ENCODE data around the gene LATS2.

Gene LATS2

DNA sequence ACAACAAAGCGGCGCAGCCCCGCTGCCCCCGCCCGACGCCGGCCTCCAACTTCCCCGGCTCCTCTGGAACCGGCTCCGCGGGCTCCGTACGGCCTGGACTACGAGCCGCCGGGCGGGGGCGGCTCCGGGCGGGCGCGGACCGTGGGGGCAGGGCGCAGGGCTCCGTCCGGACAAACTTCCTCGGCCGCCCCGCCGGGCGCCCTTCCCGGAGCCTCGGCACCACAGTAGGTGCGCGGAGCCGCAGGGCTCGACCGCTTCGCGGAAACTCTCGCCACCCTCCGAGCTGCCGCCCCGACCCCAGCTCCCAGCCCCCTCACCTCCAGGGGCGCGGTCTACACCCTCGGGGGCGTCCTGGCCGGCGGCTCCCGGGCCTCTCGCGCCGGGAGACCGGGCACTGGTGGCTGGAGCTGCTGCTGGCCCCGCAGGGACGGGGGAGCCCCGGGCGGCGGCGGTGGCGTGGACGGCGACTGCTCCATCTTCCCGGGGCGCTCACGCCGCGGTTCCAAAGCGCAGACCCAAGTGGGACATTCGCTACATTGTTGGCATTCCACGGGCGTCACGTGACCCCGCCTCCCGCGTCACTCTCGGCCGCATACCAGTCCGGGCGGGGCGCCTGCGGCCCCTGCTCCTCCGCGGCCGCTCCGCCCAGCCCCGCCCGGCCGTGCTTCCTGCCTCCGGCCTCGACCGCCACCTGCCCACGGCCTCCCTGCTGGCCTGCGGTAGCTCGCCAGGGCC, at the start of gene LATS2:
LATS2 (minus strand) TSS at position 558 of the 735 bp plus-strand sequence. CDS start 15,560 bp downstream, outside the sequence.
- DNase-seq (ENCODE audit: low read depth in 2 of 2), result peak; percentile 54 to 56

DNA sequence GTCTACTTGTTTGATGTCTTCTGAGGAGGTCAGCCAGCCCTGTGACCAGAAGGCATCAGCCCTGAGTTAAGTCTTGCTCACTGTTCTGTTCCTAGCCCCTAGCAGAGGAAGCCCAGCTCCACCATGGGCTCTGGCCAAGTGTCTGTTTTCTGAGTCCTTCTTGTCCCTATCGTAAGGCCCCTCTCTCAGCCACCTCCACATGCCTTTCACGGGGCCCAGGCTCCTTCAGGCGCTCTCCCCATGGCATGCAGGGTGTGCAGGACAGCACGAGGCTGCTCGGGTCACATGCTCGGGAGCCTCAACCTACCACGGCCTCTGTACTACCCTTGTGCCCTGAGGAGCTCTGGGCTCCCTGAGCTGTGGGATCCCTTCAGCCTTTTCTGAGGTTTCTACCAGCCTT, 47.8 kb upstream of the LATS2 start:
- DNase-seq (ENCODE audit: low read depth in 2 of 2), result no peak

DNA sequence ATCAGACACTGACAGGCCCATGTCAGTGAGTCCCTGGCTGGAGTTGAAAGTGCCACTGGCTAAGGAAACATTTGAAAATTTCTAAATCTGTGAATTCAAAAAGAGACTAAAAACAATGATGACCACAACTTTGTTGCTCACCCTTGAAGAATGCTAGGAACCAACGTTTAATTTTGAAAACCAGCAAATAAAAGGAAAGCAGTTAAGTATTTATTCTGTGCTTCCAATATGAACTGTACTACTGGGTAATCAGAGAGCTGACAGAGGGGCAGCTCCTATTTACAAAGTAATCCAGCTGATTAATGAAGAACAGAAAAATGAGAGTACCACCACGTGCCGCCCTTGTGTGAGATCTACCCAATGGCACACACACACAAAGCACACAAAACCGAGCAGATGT, 44.7 kb upstream of the LATS2 start:
- DNase-seq (ENCODE audit: low read depth in 2 of 2), result no peak

DNA sequence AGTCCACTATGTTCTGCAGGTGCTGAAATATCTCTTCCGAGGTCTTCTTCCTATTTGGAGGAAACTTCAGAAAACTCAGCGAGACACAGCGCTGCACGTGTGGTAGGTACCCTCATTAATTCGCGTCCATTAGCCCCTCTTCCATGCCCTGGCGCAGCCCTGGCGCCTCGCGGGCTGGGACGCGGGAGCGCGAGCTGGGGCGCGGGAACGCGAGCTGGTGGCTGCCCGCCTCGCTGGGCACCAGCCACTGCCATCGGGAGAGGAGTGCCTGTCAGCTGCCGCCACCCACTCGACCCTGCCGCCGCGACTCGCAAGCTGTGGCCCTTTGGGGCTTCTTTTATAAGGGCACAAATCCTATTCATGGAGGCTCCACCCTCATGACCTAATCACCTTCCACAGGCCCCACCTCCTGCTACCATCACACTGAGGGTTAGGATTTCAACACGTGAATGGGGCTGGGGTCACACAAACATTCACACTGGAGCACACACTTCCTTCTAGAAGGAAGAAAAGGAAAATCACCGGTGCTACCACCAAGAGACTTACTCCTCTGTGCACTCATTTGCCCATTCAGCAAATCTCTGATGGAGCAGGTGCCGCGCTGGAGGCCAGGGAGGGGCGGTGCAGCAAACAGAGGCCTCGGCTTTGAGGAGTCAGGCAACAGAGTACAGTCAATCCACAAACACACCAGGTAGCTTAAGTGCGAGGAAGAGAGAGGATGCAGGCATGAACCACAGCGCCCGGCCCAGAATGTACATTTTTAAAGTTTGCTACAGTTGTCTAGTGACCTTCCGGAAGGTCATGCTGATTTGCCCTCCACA, 43.0 kb upstream of the LATS2 start:
- DNase-seq (ENCODE audit: low read depth in 2 of 2), result no peak

DNA sequence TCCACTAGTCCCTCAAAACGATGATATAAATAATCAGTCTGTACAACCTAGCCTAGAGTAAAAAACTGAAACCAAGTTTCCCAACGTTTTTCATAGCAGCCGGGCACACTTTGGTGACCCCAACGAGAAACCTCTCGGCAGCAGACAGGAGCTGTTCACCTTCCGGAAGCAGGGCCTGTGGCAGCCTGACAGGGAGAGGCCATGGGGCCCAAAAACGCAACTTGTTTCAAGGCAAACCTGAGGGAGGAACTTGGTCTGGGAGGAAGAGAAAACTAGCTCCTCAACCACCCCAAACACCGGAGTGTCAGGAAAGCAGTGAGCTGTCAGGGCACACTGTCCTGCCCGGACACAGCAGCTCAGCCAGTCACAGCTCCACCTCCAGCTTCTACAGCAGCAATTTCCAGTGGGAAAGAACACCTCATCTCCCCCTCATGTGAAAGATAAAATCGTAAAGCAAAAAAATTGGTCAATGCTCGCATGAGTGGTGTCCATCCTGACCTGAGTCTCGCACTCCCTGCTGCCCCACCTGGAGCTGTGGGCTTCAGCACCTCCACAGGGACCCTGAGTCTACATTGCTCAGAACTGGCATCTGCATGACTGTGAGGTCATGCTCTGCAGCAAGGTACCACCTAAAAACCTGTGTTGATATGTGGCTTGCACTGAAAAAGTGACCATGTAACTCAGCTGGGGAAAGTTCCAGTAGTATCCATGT, 40.6 kb upstream of the LATS2 start:
- DNase-seq (ENCODE audit: low read depth in 2 of 2), result no peak

DNA sequence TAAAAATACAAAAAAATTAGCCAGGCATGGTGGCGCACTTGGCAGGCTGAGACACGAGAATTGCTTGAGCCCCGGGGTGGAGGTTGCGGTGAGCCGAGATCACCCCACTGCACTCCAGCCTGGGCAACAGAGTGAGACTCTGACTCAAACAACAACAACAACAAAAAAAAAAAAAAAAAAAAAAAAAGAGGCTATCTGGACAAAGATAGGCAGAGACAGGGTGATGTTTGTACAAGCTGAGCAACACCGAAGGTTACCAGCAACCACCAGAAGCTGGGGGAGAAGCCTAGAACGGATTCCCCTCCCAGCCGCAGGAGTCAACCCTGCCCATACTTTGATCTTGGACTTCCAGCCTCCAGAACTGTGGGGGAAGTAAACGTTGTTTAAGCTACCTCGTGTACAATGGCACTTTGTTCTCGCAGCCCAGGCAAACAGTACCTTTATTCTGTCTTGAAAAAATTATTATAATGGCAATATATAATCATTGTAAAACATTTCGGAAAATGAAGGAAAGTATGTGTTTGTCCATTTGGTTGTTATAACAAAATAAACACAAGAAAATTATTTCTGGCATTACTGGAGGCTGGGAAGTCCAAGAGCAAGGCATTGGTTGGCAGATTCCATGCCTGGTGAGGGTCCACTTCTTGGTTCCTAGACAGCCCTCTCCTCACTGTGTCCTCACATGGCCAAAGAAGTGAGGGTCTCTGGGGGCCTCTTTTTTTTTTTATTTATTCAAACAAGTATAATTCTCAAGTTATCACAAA, 39.8 kb upstream of the LATS2 start:
- no peak for DNase-seq (ENCODE audit: low read depth in 2 of 2)

DNA sequence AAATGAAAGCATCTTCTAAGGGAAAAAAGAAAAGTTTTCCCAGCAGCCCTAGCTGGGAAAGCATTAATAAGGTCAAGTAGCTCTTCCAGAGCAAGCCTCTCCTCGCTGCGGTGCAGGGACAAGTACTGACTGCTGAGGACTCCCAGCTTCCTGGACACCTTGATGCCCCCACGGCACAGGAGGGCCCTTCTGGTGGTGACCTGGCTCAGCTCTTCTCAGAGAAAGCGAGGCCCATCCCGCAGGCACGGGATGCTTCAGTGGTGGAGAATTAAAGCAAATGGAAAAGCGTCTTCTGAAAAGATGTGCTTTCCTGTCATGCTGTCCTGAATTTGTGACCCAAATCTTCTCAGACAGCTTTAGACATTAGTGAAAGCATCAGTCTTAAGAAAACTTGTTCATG, 38.8 kb upstream of the LATS2 start:
- no peak for DNase-seq (ENCODE audit: low read depth in 2 of 2)

DNA sequence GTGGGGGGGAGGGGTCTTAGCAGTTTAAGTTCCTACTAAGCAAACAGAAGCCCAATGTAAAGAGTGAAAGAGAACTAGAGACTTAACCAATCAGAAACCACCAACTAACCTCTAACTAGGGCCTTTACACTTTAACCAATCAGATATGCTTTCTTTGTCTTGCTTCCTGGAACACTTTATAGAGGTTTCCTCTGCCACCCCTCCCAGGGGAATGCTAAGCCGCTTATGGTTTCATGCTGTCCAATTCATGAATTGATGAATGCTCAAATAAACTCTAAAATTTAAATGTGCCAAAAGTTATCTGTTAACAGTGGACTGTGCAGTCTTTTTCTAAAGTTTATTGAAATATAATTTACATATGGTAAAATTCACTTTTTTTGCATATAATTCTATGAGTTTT, 33.9 kb upstream of the LATS2 start:
- no peak for DNase-seq (ENCODE audit: low read depth in 2 of 2)

DNA sequence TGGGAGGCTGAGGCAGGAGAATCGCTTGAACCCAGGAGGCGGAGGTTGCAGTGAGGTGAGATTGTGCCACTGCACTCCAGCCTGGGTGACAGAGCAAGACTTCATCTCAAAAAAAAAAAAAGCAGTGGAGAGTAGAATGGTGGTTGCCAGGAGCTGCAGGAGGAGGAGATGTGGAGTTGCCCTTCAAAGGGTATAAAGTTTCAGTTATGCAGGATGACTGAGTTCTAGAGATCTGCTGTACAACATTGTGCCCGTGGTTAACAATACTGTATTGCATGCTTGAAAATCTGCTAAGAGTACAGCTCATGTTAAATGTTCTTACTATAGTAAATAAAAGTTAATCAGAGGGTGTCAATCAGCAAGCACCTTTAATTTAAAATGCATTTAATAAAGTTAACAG, 28.4 kb upstream of the LATS2 start:
- no peak for DNase-seq (ENCODE audit: low read depth in 2 of 2)

DNA sequence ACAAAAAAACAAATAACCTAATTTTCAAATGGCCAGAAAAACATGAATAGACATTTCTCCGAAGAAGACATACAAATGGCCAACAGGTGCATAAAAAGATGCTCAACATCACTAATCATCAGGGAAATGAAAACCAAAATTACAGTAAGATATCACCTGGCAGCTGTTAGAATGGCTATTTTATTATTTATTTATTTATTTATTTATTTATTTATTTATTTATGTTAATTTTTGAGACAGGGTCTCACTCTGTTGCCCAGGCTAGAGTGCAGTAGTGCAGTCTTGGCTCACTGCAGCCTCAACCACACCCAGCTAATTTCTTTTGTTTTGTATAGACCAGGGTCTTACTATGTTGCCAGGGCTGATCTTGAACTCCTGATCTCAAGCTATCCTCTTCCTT, 27.1 kb upstream of the LATS2 start:
- no peak for DNase-seq (ENCODE audit: low read depth in 2 of 2)

DNA sequence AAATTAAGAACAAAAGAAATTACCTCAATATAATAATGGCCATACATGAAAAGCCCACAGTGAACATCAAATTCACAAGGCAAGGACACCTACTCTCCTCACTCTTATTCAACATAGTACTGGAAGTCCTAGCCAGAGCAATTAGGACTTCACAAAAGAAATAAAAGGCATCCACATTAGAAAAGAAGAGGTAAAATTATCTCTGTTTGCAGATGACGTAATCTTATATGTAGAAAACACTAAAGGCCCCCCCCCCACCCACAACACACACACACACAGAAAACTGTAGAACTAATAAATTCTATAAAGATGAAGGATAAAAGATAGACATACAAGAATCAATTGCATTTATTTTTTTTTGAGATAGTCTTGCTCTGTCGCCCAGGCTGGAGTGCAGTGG, 25.5 kb upstream of the LATS2 start:
- DNase-seq (ENCODE audit: low read depth in 2 of 2), result no peak

DNA sequence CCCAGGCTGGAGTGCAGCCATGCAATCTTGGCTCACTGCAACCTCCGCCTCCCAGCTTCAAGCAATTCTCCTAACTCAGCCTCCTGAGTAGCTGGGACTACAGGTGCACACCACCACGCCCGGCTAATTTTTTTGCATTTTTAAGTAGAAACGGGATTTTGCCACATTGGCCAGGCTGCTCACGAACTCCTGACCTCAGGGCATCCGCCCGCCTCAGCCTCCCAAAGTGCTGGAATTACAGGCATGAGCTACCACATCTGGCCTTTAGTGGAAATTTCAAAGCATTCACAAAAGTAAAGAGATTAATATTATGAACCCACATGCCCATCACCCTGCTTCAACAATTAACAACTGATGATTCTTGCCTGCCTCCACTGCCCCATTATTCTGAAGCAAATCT, 20.5 kb upstream of the LATS2 start:
- DNase-seq (ENCODE audit: low read depth in 2 of 2), result no peak

DNA sequence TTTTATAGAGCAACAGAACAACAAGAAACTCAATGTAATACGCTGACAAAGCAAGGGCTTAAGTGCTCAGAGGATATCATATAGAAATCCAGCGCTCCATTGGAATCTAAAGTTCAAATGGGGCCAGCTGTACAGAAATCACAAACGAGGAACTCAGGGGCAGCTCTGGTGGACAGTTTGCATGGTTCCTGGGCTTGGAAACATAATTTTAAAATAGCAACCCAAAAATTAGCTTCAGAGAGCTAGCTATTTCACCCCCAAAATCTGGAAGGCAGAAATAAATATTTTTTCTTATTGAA, 19.2 kb upstream of the LATS2 start:
- DNase-seq (ENCODE audit: low read depth in 2 of 2), result no peak

DNA sequence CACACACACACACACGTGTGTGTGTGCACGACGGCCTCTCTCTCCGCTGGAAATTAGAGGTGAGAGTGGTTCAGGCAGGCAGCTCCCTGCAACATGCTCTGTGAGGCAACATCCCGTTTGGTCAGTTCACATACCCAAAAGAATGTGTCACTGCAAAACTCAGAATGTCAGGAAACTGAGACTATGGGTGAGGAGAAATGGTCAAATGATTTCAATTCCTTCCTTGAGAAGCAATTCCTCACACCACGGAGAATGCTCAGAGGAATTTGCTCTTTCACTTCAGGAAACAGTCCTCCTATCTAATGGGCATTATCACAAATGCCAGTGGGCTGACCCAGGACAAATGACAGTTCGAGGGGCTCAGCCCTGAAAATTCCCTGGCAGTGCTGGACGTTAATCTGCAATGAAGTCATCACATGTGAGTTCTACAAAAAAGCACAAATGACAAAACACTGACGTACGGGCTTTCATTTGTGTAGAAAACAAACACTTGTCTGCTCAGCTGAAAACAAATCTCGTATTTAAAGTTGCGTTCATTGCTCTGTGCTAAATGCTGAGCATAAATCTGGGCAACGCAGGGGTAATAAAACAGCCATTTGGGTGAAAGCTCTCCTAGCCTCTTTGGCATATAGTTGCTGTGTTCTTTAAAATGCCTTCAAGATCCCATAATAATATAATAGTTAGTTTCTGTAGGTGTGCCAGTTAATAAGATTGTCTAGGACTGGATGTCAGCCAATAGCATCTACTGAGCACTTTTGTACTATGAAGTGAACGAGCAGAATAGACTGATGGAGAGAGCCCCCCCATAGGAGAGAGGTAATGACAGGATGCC, 18.6 kb upstream of the LATS2 start:
- DNase-seq (ENCODE audit: low read depth in 2 of 2), result no peak

DNA sequence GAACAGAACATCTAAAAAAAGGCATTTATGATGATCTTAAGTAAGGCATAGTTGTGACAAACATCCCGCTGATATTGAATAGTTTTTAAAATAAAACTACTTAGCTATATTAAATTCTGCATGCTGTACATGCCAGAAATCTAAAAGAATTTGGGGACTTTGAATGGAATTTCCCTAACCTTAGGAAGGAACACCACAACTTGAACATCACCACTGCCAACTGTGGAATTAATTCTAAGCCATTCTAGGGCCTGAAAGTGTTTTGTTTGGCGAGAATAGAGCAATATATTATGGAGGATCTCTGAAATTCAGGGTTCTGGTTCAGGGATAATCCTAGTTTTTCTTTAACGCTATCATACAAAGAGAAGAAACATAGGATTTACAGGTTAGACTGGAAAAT, 17.8 kb upstream of the LATS2 start:
- no peak for DNase-seq (ENCODE audit: low read depth in 2 of 2)

DNA sequence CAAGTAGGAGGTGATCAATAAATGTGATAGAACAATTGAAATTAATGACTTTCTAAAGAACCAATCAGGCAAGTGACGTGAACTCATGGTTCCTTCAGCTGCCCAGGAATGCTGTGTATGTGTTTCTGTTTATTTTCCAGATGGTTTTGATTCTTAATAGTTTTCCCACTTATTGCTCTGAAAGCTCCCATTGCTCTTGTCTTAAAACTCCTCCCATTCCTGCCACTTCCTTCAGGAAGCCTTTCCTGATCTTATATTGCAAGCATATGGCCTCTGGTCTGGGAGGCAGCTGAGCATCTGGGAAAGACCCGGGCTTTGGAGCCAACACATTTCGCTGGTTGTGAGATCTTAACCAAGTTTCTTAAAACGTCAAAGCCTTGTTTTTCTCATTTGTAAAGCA, 17.1 kb upstream of the LATS2 start:
- no peak for DNase-seq (ENCODE audit: low read depth in 2 of 2)

DNA sequence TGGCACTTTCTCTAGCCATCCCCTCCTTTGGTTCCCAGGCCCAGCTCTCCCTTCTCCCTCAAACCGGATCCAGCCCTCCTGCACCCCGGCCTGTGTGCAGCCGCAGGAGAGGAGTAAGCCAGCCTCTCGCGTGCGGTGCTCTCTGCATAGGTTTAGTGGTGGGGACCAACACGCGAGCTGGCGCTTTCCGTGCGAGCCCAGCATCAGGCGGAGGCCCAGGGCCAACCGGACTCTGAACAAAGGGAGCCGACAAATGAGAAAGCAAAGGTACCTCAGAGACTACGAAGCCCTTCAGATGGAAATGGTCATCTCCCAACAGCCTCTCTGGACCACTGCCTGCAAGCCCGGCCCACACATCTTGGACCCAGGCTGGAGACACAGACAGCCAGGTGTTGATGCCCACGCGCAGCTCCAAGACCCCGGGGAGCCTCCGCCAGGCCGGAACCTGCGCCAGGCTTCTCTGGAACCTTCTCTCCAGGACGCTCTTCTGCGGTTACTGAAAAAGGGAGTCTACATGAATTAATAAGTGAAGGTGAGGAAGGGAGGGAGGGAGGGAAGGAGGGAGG, 16.5 kb upstream of the LATS2 start:
- no peak for DNase-seq (ENCODE audit: low read depth in 2 of 2)

DNA sequence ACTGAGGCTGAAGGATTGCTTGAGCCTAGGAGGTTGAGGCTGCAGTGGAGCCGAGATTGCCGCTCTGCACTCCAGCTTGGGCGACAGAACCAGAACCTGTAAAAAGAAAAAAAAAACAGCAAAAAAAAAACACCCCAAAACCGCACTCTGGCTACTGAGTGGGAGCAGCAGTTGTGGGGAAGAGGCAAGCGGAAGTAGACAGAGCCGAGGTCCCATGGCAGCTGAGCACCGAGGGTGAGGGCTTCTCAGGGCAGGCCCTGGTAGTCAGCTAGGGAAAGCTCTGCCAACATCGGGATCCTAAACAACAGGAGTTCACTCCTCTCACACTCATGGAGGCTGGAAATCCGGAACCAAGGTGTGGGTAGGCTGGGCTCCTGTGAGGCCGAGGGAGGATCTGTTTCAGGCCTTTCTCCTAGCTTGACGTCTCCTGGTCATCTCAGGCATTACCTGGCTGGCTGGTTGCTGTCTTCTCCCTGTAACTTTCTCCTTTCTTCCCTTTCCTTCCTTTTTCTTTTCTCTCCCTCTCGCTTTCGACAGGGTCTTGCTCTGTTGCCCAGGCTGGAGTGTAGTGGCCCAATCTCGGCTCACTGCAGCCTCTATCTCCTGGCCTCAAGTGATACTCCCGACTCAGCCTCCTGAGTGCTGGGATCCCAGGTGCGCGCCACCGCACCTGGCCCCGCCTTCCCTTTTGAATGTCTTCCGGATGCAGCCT, 15.8 kb upstream of the LATS2 start:
- DNase-seq (ENCODE audit: low read depth in 2 of 2), result no peak

DNA sequence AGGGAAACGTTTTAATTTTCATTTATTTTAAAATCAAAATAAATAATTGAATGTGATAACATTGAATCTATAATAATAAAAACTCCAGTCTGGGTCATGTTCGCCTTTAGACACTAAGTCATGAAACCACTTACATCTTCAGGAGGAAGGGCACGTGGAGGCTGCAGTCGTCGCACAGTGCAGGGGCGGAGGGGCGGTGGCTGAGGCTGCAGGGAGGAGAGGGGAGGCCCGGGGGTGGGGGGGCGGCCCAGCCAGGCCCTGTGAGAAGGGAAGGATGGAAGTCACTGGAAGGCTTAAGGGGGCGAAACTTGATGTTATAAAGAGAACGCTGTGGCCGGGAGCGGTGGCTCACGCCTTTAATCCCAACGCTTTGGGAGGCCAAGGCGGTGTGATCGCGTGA, 14.9 kb upstream of the LATS2 start:
- DNase-seq (ENCODE audit: low read depth in 2 of 2), result no peak
